K562 (cell line): Measurements from ENCODE around the gene HIVEP2. TPM values are rescaled to one million over a fixed set of nuclear protein-coding genes. Genes with fewer than 3 reads are reported as not detected.

Experiments used
- ATAC-seq: fragments of 200-7000 bp; cut with Tn5 transposase; 3 replicates; pipeline ENCODE4 v1.9.1; 2020; ENCODE audit warnings: moderate library complexity
- BruUV-seq: library from RNA; stranded (reverse); fragments of 400-500 nt; replicated peaks from 2 replicates; lab custom pipeline; 2021; lab: Mats Ljungman, UMichigan
- CTCF ChIA-PET: fragments of 300-600 bp; formaldehyde crosslinking; extraction: SDS; loops from one replicate; lab custom pipeline; 2021; ENCODE audit warnings: low intra/inter-chr PET ratio; lab: Yijun Ruan, JAX
- POLR2A ChIA-PET: fragments of 300-600, 350-650 bp; sonication (Branson Sonifier 250); formaldehyde crosslinking; extraction: SDS; loops from one replicate; lab custom pipeline; 2021; ENCODE audit warnings: antibody characterized with exemption, inconsistent platforms; lab: Yijun Ruan, JAX
- DNase-seq, 4 experiments: peaks; one replicate each; pipeline versions ENCODE4 v3.0.0 to v3.0.0-alpha.2; 2011 to 2018; ENCODE audit warnings: low spot score in 3 of 4, mixed read lengths in 3 of 4; ENCODE audit errors: extremely low read depth in 1 of 4
- FAIRE-seq: peaks from 2 replicates; lab custom pipeline; 2011; peaks lifted over from hg19 to GRCh38; lab: Jason Lieb, UNC
- H2AFZ ChIP-seq: 2 replicates; pipeline ENCODE4 v1.6.0; 2011; ENCODE audit warnings: low read depth, low read length, control low read depth, inconsistent platforms
- H3K27ac ChIP-seq: fragments of 200-600 bp; 3 replicates; pipeline ENCODE4 v1.8.0; 2011; ENCODE audit warnings: low read depth, mild to moderate bottlenecking, control low read depth, inconsistent platforms, low read length, moderate library complexity, mixed read lengths; ENCODE audit errors: extremely low read depth
- H3K27me3 ChIP-seq, 2 experiments: fragments of 300-600 bp in 1 of 2; 2 replicates in 1 of 2; 3 replicates in 1 of 2; pipeline versions ENCODE4 v1.6.0 to v1.8.0; 2011; ENCODE audit warnings: inconsistent platforms in 2 of 2, low read length in 2 of 2, mild to moderate bottlenecking in 1 of 2, mixed read lengths in 1 of 2, moderate library complexity in 1 of 2; ENCODE audit not compliant: control insufficient read depth in 2 of 2, insufficient read depth in 2 of 2
- H3K36me3 ChIP-seq: fragments of 300-600 bp; 3 replicates; pipeline ENCODE4 v1.8.0; 2011; ENCODE audit warnings: mild to moderate bottlenecking, low read length, inconsistent platforms; ENCODE audit not compliant: control insufficient read depth, insufficient read depth
- H3K4me1 ChIP-seq, 2 experiments: fragments of 200-600 bp in 1 of 2; replicated peaks in 1 of 2; 2 replicates in 1 of 2; 3 replicates in 1 of 2; pipeline versions ENCODE4 v1.5.1 to v1.8.0; 2011; ENCODE audit warnings: inconsistent platforms in 2 of 2, low read length in 2 of 2, mild to moderate bottlenecking in 1 of 2, mixed read lengths in 1 of 2, moderate library complexity in 1 of 2; ENCODE audit not compliant: control insufficient read depth in 2 of 2, insufficient read depth in 2 of 2
- H3K4me2 ChIP-seq: 2 replicates; pipeline ENCODE4 v1.6.1; 2011; ENCODE audit warnings: low read length, control low read depth, inconsistent platforms, mixed read lengths; ENCODE audit not compliant: insufficient read depth
- H3K4me3 ChIP-seq: fragments of 200-600 bp; sonication (generic), shearing (Covaris generic); 2 replicates; pipeline ENCODE4 v1.5.1; 2016; ENCODE audit warnings: control low read depth, inconsistent platforms
- H3K79me2 ChIP-seq: fragments of 200-600 bp; 3 replicates; pipeline ENCODE4 v1.8.0; 2011; ENCODE audit warnings: low read length, inconsistent platforms; ENCODE audit not compliant: control insufficient read depth, insufficient read depth
- H3K9ac ChIP-seq, 2 experiments: 2 replicates each; pipeline versions ENCODE4 v1.6.0 to v1.6.1; 2011; ENCODE audit warnings: low read depth in 2 of 2, low read length in 2 of 2, control low read depth in 1 of 2, inconsistent platforms in 1 of 2, mild to moderate bottlenecking in 1 of 2, mixed read lengths in 1 of 2; ENCODE audit not compliant: insufficient read depth in 1 of 2
- H3K9me1 ChIP-seq: one replicate; pipeline ENCODE4 v1.6.0; 2011; ENCODE audit warnings: inconsistent platforms, mild to moderate bottlenecking, low read length, moderate library complexity; ENCODE audit not compliant: control insufficient read depth, insufficient read depth
- H3K9me3 ChIP-seq: replicated peaks from 2 replicates; pipeline ENCODE4 v1.5.1; 2011; ENCODE audit warnings: low read depth, low read length, inconsistent platforms; ENCODE audit not compliant: control insufficient read depth, insufficient read depth
- H4K20me1 ChIP-seq: replicated peaks from 2 replicates; pipeline ENCODE4 v1.6.1; 2011; ENCODE audit warnings: low read length, inconsistent platforms, mixed read lengths; ENCODE audit not compliant: control insufficient read depth, insufficient read depth
- CEBPB ChIP-seq: fragments of 450-650 bp; IDR thresholded peaks from 2 replicates; pipeline ENCODE4 v1.6.1; 2016; ENCODE audit warnings: missing genetic modification characterization, missing compliant biosample characterization
- CEBPG ChIP-seq, 3 experiments: fragments of 200-800 bp in 1 of 3; sonication (Bioruptor generic) in 1 of 3; sonication (generic) in 1 of 3; formaldehyde crosslinking in 1 of 3; IDR thresholded peaks in 2 of 3; conservative IDR thresholded peaks in 1 of 3; 2 replicates each; pipeline versions ENCODE4 v1.6.1 to v1.8.0; 2016 to 2022; ENCODE audit warnings: missing compliant biosample characterization in 2 of 3, missing genetic modification characterization in 2 of 3, mild to moderate bottlenecking in 1 of 3, missing genetic modification reagents in 1 of 3
- DEAF1 ChIP-seq: fragments of 450-650 bp; formaldehyde crosslinking; IDR thresholded peaks from 2 replicates; pipeline ENCODE4 v1.4.0; 2020; ENCODE audit warnings: mild to moderate bottlenecking, moderate library complexity
- EZH2 ChIP-seq: IDR thresholded peaks from 2 replicates; pipeline ENCODE4 v1.6.1; 2012; ENCODE audit warnings: low read depth, mild to moderate bottlenecking, inconsistent platforms, low read length, borderline replicate concordance
- POLR2A ChIP-seq: fragments of 450-650 bp; conservative IDR thresholded peaks from 2 replicates; pipeline ENCODE4 v1.6.1; 2016
- SMAD1 ChIP-seq: fragments of 150-350 bp; IDR thresholded peaks from 2 replicates; pipeline ENCODE4 v1.6.1; 2014; ENCODE audit warnings: low read length, low read depth; ENCODE audit not compliant: partially characterized antibody
- ZNF124 ChIP-seq: sonication (generic); formaldehyde crosslinking; IDR thresholded peaks from 2 replicates; pipeline ENCODE4 v1.8.1; 2022; ENCODE audit warnings: missing genetic modification reagents
- ZSCAN32 ChIP-seq: fragments of 450-650 bp; formaldehyde crosslinking; IDR thresholded peaks from 2 replicates; pipeline ENCODE4 v1.4.0; 2020; ENCODE audit warnings: mild to moderate bottlenecking, moderate library complexity
- WGBS: fragments of 100-300 bp; shearing (Covaris generic); methylation state at CpG from one replicate; pipeline ENCODE4 v1.1.6; 2016; ENCODE audit warnings: low coverage, mixed read lengths; ENCODE audit not compliant: insufficient coverage; ENCODE audit errors: missing lambda C conversion rate; 5-methylcytosine and 5-hydroxymethylcytosine counted together
- in situ Hi-C: fragments of 300-500 bp; cut with MboI; formaldehyde crosslinking; loops from 4 replicates; pipeline ENCODE4 v1.15.0; 2018; ENCODE audit warnings: inconsistent platforms, mixed read lengths
- intact Hi-C: fragments of 100-400 bp; cut with micrococcal nuclease; formaldehyde crosslinking; loops from 2 replicates; pipeline ENCODE4 v1.14.2; 2022
- polyA plus RNA-seq, 8 experiments: library from polyadenylated mRNA; depleted of rRNA in 4 of 8; stranded (reverse) in 5 of 8; unstranded in 3 of 8; fragments of >200 nt; fragmentation: Nextera tagmentation in 2 of 8; fragmentation: Illumina TruSeq in 1 of 8; extraction: Ambion mirVana in 2 of 8; extraction: Trizol in 1 of 8; gene quantifications; 2 replicates each; pipeline versions ENCODE4 v1.2.1 to v1.2.3, GENCODE V29; 2011 to 2014; ENCODE audit warnings: inconsistent platforms in 1 of 8, missing spikeins in 1 of 8
- total RNA-seq, 7 experiments: library from RNA; depleted of rRNA in 6 of 7; stranded (reverse); fragments of >200 nt in 6 of 7; fragmentation: Illumina TruSeq in 2 of 7; extraction: Trizol in 2 of 7; gene quantifications; 2 replicates each; pipeline versions ENCODE4 v1.2.1 to v1.2.3, GENCODE V29; 2011 to 2021; ENCODE audit warnings: low replicate concordance in 1 of 7

Gene HIVEP2
- total and polyA plus RNA-seq, 9 of the 15 experiments (the other 6 are each of a cell fraction or from before 2014, with no cell fraction given), result under 0.01 to 1.2 (median 0.31) TPM

GRCh38 chr6:142844065-142844755 lies 100.8 kb downstream of the HIVEP2 start:
- Histone ChIP-seq H3K36me3 (no peaks in the 10 kb centered on the region), H3K9me1 (no peaks in the 10 kb centered on the region), H4K20me1 (no peaks in the 10 kb centered on the region), H3K27ac (no peak overlapping the region), H3K4me3 (no peak overlapping the region), H3K9me3 (no peaks in the 10 kb centered on the region), H3K27me3 (peaks cover 12 to 16% of the 10 kb centered on the region in 2 experiments; a peak in 4 of 5 replicates), H3K9ac (no peak overlapping the region), H2AFZ (no peak overlapping the region), H3K4me1 (0 out of 5 replicates have a peak, but pooled peaks cover 0 to 3% of the 10 kb centered on the region in 2 experiments), H3K79me2 (no peaks in the 10 kb centered on the region), H3K4me2 (no peak overlapping the region)
- in situ Hi-C loops (no loop called here), intact Hi-C loops (no loop called here)
- ChIA-PET POLR2A (no interaction called here), CTCF (no interaction called here)
- FAIRE-seq, result no peak
- no peak for ATAC-seq
- no peak for TF ChIP-seq ZSCAN32 (CRISPR knock-in tag)
- TF ChIP-seq POLR2A, result no peak
- no peak for TF ChIP-seq ZNF124
- no peak for TF ChIP-seq EZH2
- TF ChIP-seq CEBPB (tag), result peak; percentile 39; the same call in 1 of the 2 replicates
- no peak for TF ChIP-seq DEAF1 (CRISPR knock-in tag)
- TF ChIP-seq CEBPG (CRISPR knock-in tag; IDR thresholded peaks at IDR 0.05), result no peak
- peak in 1 of 2 experiments; percentile 69; a peak in 2 of 4 replicates for TF ChIP-seq CEBPG (tag; conservative IDR thresholded peaks at IDR 0.05 in 1 of 2, IDR thresholded peaks at IDR 0.05 in 1 of 2)
- no peak for TF ChIP-seq SMAD1
- no peak for DNase-seq
- BruUV-seq, result no TSS peak
- under 1% methylated on average over 6 of the region's 6 CpGs for WGBS
